Measurements from ENCODE around the gene AHNAK2.

GRCh38 chr14:104967386-104968152, 10.6 kb downstream of the AHNAK2 start:
- TF ChIP-seq POLR2A (IDR thresholded peaks at IDR 0.05) (no peak), CTCF (IDR thresholded peaks at IDR 0.05) (no peak)
